IMR-90 (cell line): ENCODE results near the gene C22orf15. TPM values are rescaled to one million over a fixed set of nuclear protein-coding genes. Genes with fewer than 3 reads are reported as not detected.

ENCODE experiments used
- ATAC-seq: fragments of 200-7000 bp; cut with Tn5 transposase; 2 replicates; pipeline ENCODE4 v1.9.1; 2020; ENCODE audit warnings: low read depth, mild to moderate bottlenecking, moderate library complexity
- BruUV-seq: library from RNA; stranded (reverse); fragments of 400-500 nt; replicated peaks from 2 replicates; lab custom pipeline; 2021; lab: Mats Ljungman, UMichigan
- CTCF ChIA-PET: fragments of 300-600 bp; formaldehyde crosslinking; extraction: SDS; loops from one replicate; lab custom pipeline; 2021; ENCODE audit warnings: antibody characterized with exemption; lab: Yijun Ruan, JAX
- POLR2A ChIA-PET: fragments of 300-600 bp; sonication (Branson Sonifier 250); formaldehyde crosslinking; loops from one replicate; lab custom pipeline; 2022; ENCODE audit warnings: antibody characterized with exemption; ENCODE audit not compliant: unreplicated experiment; lab: Charles Lee
- DNase-seq: peaks from one replicate; pipeline ENCODE4 v3.0.0; 2013
- H2AFZ ChIP-seq: replicated peaks from 2 replicates; pipeline ENCODE3; 2013; ENCODE audit warnings: low read length, mild to moderate bottlenecking; ENCODE audit not compliant: poor library complexity
- H2AK5ac ChIP-seq: 2 replicates; pipeline ENCODE4 v1.6.1; 2013; ENCODE audit warnings: low read depth, low read length, inconsistent platforms
- H2AK9ac ChIP-seq: replicated peaks from 2 replicates; pipeline ENCODE3; 2013; ENCODE audit warnings: mild to moderate bottlenecking, low read depth, low read length, moderate library complexity; ENCODE audit not compliant: poor library complexity
- H2BK120ac ChIP-seq: 2 replicates; pipeline ENCODE4 v1.6.1; 2013; ENCODE audit warnings: low read depth, low read length, inconsistent platforms
- H2BK15ac ChIP-seq: 3 replicates; pipeline ENCODE4 v1.6.1; 2013; ENCODE audit warnings: low read depth, low read length, inconsistent platforms
- H2BK20ac ChIP-seq: 2 replicates; pipeline ENCODE4 v1.6.1; 2013; ENCODE audit warnings: low read depth, mild to moderate bottlenecking, inconsistent platforms, low read length, moderate library complexity
- H2BK5ac ChIP-seq: 2 replicates; pipeline ENCODE4 v1.6.1; 2013; ENCODE audit warnings: mild to moderate bottlenecking, low read depth, low read length, inconsistent platforms; ENCODE audit not compliant: poor library complexity, severe bottlenecking
- H3K14ac ChIP-seq: replicated peaks from 2 replicates; pipeline ENCODE4 v1.6.1; 2013; ENCODE audit warnings: low read depth, low read length, inconsistent platforms
- H3K18ac ChIP-seq: 2 replicates; pipeline ENCODE4 v1.6.1; 2013; ENCODE audit warnings: low read depth, low read length, control low read depth
- H3K23ac ChIP-seq: 2 replicates; pipeline ENCODE4 v1.6.1; 2013; ENCODE audit warnings: low read depth, low read length, inconsistent platforms
- H3K27ac ChIP-seq: 2 replicates; pipeline ENCODE4 v1.5.1; 2013; ENCODE audit warnings: mild to moderate bottlenecking, control low read depth, low read length; ENCODE audit not compliant: insufficient read depth
- H3K27me3 ChIP-seq: 2 replicates; pipeline ENCODE4 v1.6.1; 2013; ENCODE audit warnings: low read length; ENCODE audit not compliant: control insufficient read depth, insufficient read depth
- H3K36me3 ChIP-seq: 2 replicates; pipeline ENCODE4 v1.6.1; 2013; ENCODE audit warnings: low read length, mixed read lengths; ENCODE audit not compliant: control insufficient read depth, insufficient read depth
- H3K4ac ChIP-seq: 2 replicates; pipeline ENCODE4 v1.6.1; 2013; ENCODE audit warnings: low read depth, low read length, inconsistent platforms
- H3K4me1 ChIP-seq: 2 replicates; pipeline ENCODE4 v1.6.1; 2013; ENCODE audit warnings: low read length, mixed read lengths; ENCODE audit not compliant: control insufficient read depth, insufficient read depth
- H3K4me2 ChIP-seq: 2 replicates; pipeline ENCODE4 v1.6.1; 2013; ENCODE audit warnings: low read depth, mild to moderate bottlenecking, control low read depth, low read length, moderate library complexity
- H3K4me3 ChIP-seq: 2 replicates; pipeline ENCODE4 v1.5.1; 2013; ENCODE audit warnings: low read depth, mild to moderate bottlenecking, control low read depth, low read length, moderate library complexity; ENCODE audit not compliant: insufficient read depth
- H3K56ac ChIP-seq: 2 replicates; pipeline ENCODE4 v1.6.1; 2013; ENCODE audit warnings: low read length, inconsistent platforms; ENCODE audit not compliant: insufficient read depth; ENCODE audit errors: extremely low read depth
- H3K79me1 ChIP-seq, 2 experiments: 2 replicates each; pipeline ENCODE4 v1.6.1; 2013; ENCODE audit warnings: low read length in 2 of 2, inconsistent platforms in 1 of 2, low read depth in 1 of 2
- H3K9ac ChIP-seq: 2 replicates; pipeline ENCODE4 v1.6.1; 2013; ENCODE audit warnings: low read depth, low read length, control low read depth
- H3K9me1 ChIP-seq: 2 replicates; pipeline ENCODE4 v1.6.1; 2013; ENCODE audit warnings: low read length, inconsistent platforms; ENCODE audit not compliant: insufficient read depth
- H3K9me3 ChIP-seq: 2 replicates; pipeline ENCODE4 v1.6.1; 2013; ENCODE audit warnings: low read length; ENCODE audit not compliant: control insufficient read depth, insufficient read depth
- H4K20me1 ChIP-seq: 2 replicates; pipeline ENCODE4 v1.6.1; 2013; ENCODE audit warnings: low read length, inconsistent platforms; ENCODE audit not compliant: insufficient read depth
- H4K5ac ChIP-seq: 2 replicates; pipeline ENCODE4 v1.6.1; 2013; ENCODE audit warnings: mild to moderate bottlenecking, low read depth, low read length, control low read depth
- H4K8ac ChIP-seq, 2 experiments: 2 replicates each; pipeline ENCODE4 v1.6.1; 2013; ENCODE audit warnings: low read depth in 2 of 2, low read length in 2 of 2, control low read depth in 1 of 2, inconsistent platforms in 1 of 2
- H4K91ac ChIP-seq: 2 replicates; pipeline ENCODE4 v1.6.1; 2013; ENCODE audit warnings: low read depth, low read length, inconsistent platforms; ENCODE audit not compliant: insufficient read depth
- BHLHE40 ChIP-seq: fragments of 150-350 bp; IDR thresholded peaks from 2 replicates; pipeline ENCODE4 v1.6.1; 2016; ENCODE audit warnings: mild to moderate bottlenecking, low read depth, low read length
- ELK1 ChIP-seq: fragments of 150-350 bp; IDR thresholded peaks from 2 replicates; pipeline ENCODE4 v1.6.1; 2016; ENCODE audit warnings: low read depth, mild to moderate bottlenecking, low read length, moderate library complexity, borderline replicate concordance
- MAZ ChIP-seq: IDR thresholded peaks from 2 replicates; pipeline ENCODE4 v1.6.1; 2012; ENCODE audit warnings: low read depth, mild to moderate bottlenecking, low read length, improper control_type of control experiment, moderate library complexity, borderline replicate concordance
- POLR2A ChIP-seq: IDR thresholded peaks from 2 replicates; pipeline ENCODE4 v1.6.1; 2012; ENCODE audit warnings: mild to moderate bottlenecking, low read depth, low read length
- RCOR1 ChIP-seq: IDR thresholded peaks from 2 replicates; pipeline ENCODE4 v1.6.1; 2012; ENCODE audit warnings: mild to moderate bottlenecking, low read length, improper control_type of control experiment; ENCODE audit not compliant: insufficient replicate concordance
- WGBS, 2 experiments: methylation state at CpG; one replicate each; pipeline versions ENCODE4 v1.1.5 to v1.1.7; 2013; ENCODE audit warnings: missing lambda C conversion rate in 2 of 2; ENCODE audit not compliant: insufficient read length in 1 of 2; ENCODE audit errors: extremely low coverage in 2 of 2; 5-methylcytosine and 5-hydroxymethylcytosine counted together
- dilution Hi-C: fragments of 300-500 bp; cut with HindIII; formaldehyde crosslinking; loops from one replicate; pipeline ENCODE4 v1.14.3; 2018; ENCODE audit warnings: low sequenced_read_pairs; ENCODE audit not compliant: unreplicated experiment
- in situ Hi-C: fragments of 300-500 bp; cut with MboI; formaldehyde crosslinking; loops from 3 replicates; pipeline ENCODE4 v1.14.3; 2019; ENCODE audit warnings: low sequenced_read_pairs, inconsistent platforms, mixed read lengths
- intact Hi-C: fragments of 100-400 bp; cut with micrococcal nuclease; formaldehyde crosslinking; loops from 2 replicates; pipeline ENCODE4 v1.10.0; 2022
- polyA plus RNA-seq, 3 experiments: library from polyadenylated mRNA; depleted of rRNA; stranded (reverse); fragments of >200 nt; gene quantifications; 2 replicates each; pipeline ENCODE4 v1.2.3, GENCODE V29; 2012; ENCODE audit warnings: low replicate concordance in 1 of 3
- total RNA-seq: library from RNA; depleted of rRNA; stranded (reverse); fragments of >200 nt; gene quantifications from 2 replicates; pipeline ENCODE4 v1.2.3, GENCODE V29; 2012
- TF ChIP-seq, protein P1 (sequence below): conservative IDR thresholded peaks from 2 replicates; pipeline ENCODE4 v1.5.1; 2012; ENCODE audit warnings: mild to moderate bottlenecking, low read depth, low read length, improper control_type of control experiment

C22orf15 gene
- total and polyA plus RNA-seq, 2 of the 4 experiments (the other 2 are of a cell fraction): 2.3 to 3.1 TPM

GRCh38 chr22:23787600-23787896 is 24.8 kb downstream of the C22orf15 start:
- H3K56ac ChIP-seq: no peak overlapping the region
- no TSS peak for BruUV-seq
- dilution Hi-C loops: no loop called here
- 0% methylated on average over 2 of the region's 5 CpGs; no CpG with 5 or more reads in 1 of the 2 experiments for whole genome bisulfite sequencing, 2 experiments
- H4K91ac ChIP-seq: no peak overlapping the region
- no peaks in the 10 kb centered on the region for H3K9me3 ChIP-seq
- intact Hi-C loops: no loop called here
- no peak overlapping the region for H2BK5ac ChIP-seq
- DNase-seq (no peak), ATAC-seq (no peak)
- ChIA-PET CTCF (no interaction called here), POLR2A (no interaction called here)
- in situ Hi-C loops: no loop called here
- H3K9me1 ChIP-seq: peaks cover 21% of the 10 kb centered on the region
- peaks cover 33 to 54% of the 10 kb centered on the region in 2 experiments for H3K79me1 ChIP-seq
- H2AK9ac ChIP-seq: peak overlapping the region; percentile 60
- H3K4me1 ChIP-seq: peaks cover 23% of the 10 kb centered on the region
- H2BK120ac ChIP-seq: no peak overlapping the region
- H4K5ac ChIP-seq: no peak overlapping the region
- peak overlapping the region; percentile 11; the same call in 1 of the 2 replicates for H3K27ac ChIP-seq
- H3K4me2 ChIP-seq: peak overlapping the region; percentile 98
- H3K36me3 ChIP-seq: peaks cover 15% of the 10 kb centered on the region
- TF ChIP-seq RCOR1 (no peak), BHLHE40 (peak; percentile 52; the same call in 1 of the 2 replicates), MAZ (no peak), ELK1 (no peak), POLR2A (no peak)
- TF ChIP-seq, protein P1, sequence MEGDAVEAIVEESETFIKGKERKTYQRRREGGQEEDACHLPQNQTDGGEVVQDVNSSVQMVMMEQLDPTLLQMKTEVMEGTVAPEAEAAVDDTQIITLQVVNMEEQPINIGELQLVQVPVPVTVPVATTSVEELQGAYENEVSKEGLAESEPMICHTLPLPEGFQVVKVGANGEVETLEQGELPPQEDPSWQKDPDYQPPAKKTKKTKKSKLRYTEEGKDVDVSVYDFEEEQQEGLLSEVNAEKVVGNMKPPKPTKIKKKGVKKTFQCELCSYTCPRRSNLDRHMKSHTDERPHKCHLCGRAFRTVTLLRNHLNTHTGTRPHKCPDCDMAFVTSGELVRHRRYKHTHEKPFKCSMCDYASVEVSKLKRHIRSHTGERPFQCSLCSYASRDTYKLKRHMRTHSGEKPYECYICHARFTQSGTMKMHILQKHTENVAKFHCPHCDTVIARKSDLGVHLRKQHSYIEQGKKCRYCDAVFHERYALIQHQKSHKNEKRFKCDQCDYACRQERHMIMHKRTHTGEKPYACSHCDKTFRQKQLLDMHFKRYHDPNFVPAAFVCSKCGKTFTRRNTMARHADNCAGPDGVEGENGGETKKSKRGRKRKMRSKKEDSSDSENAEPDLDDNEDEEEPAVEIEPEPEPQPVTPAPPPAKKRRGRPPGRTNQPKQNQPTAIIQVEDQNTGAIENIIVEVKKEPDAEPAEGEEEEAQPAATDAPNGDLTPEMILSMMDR: no peak
- H3K4ac ChIP-seq: peak overlapping the region; percentile 70
- no peak overlapping the region for H2BK20ac ChIP-seq
- H3K14ac ChIP-seq: peak overlapping the region; percentile 81
- H3K9ac ChIP-seq: peak overlapping the region; percentile 65
- peak overlapping the region; percentile 86 for H3K23ac ChIP-seq
- H3K27me3 ChIP-seq: no peaks in the 10 kb centered on the region
- peak overlapping the region; percentile 68 for H2AFZ ChIP-seq
- peaks cover 52% of the 10 kb centered on the region for H4K20me1 ChIP-seq
- H3K18ac ChIP-seq: 0 out of 2 replicates have a peak overlapping the region, but pooled peaks have one; percentile 5
- H2AK5ac ChIP-seq: peak overlapping the region; percentile 6; the same call in 1 of the 2 replicates
- H3K4me3 ChIP-seq: peak overlapping the region; percentile 76
- H4K8ac ChIP-seq: no peak overlapping the region; a peak in 1 of 4 replicates
- H2BK15ac ChIP-seq: no peak overlapping the region
